Keratinocyte (primary cell): ENCODE results near the gene MRPS35.

Experiments
- CTCF ChIP-seq, 3 experiments: IDR thresholded peaks in 1 of 3; conservative IDR thresholded peaks in 1 of 3; optimal IDR thresholded peaks in 1 of 3; 2 replicates in 2 of 3; 3 replicates in 1 of 3; pipeline versions ENCODE3 to v1.5.1; 2011; ENCODE audit warnings: low read length in 3 of 3, mild to moderate bottlenecking in 3 of 3, moderate library complexity in 2 of 3, control low read depth in 1 of 3, inconsistent platforms in 1 of 3; ENCODE audit not compliant: insufficient read depth in 2 of 3; ENCODE audit errors: extremely low read depth in 1 of 3
- EZH2 ChIP-seq: IDR thresholded peaks from one replicate; pipeline ENCODE4 v1.6.1; 2012; ENCODE audit warnings: inconsistent platforms, mild to moderate bottlenecking, low read length, moderate library complexity

GRCh38 chr12:27754795-27755194 lies 44.2 kb downstream of the MRPS35 start:
- TF ChIP-seq CTCF (optimal IDR thresholded peaks at IDR 0.05 in 1 of 3, IDR thresholded peaks at IDR 0.05 in 1 of 3, conservative IDR thresholded peaks at IDR 0.05 in 1 of 3; ENCODE audit: extremely low read depth in 1 of 3, insufficient read depth in 2 of 3, low read length in 3 of 3), result no peak
- TF ChIP-seq EZH2, result no peak
